MG63 (cell line): ENCODE data around the gene TTLL1. TPM values are rescaled to one million over a fixed set of nuclear protein-coding genes. Genes with fewer than 3 reads are reported as not detected.
A peak's percentile ranks its signal among the peaks of the same experiment; 100 is the strongest.
"Not testable (repeated sequence)": the region's sequence is repeated elsewhere in the genome, so short reads cannot be mapped to it uniquely, and the experiment has no call there.

Source experiments
- DNase-seq: peaks from one replicate; pipeline ENCODE4 v3.0.0-alpha.2; 2020
- H3K27me3 ChIP-seq: fragments of 250-450 bp; sonication (Bioruptor Pico); 2 replicates; pipeline ENCODE4 v1.5.1; 2020; ENCODE audit warnings: mild to moderate bottlenecking, moderate library complexity
- H3K36me3 ChIP-seq: fragments of 250-450 bp; sonication (Bioruptor Pico); 2 replicates; pipeline ENCODE4 v1.5.1; 2020; ENCODE audit warnings: mild to moderate bottlenecking, moderate library complexity
- H3K4me3 ChIP-seq: fragments of 250-450 bp; sonication (Bioruptor Pico); 2 replicates; pipeline ENCODE4 v1.5.1; 2020; ENCODE audit warnings: mild to moderate bottlenecking, moderate library complexity
- H3K9me3 ChIP-seq: fragments of 250-450 bp; sonication (Bioruptor Pico); 2 replicates; pipeline ENCODE4 v1.5.1; 2020; ENCODE audit warnings: mild to moderate bottlenecking, moderate library complexity
- total RNA-seq: library from RNA; depleted of rRNA; stranded (reverse); fragments of >200 nt; shearing (Covaris generic); gene quantifications from 2 replicates; pipeline ENCODE4 v1.2.3, GENCODE V29; 2014; ENCODE audit warnings: low replicate concordance

TTLL1 gene
- total RNA-seq, 1 experiment from 2014 or later: 9.2 TPM

DNA sequence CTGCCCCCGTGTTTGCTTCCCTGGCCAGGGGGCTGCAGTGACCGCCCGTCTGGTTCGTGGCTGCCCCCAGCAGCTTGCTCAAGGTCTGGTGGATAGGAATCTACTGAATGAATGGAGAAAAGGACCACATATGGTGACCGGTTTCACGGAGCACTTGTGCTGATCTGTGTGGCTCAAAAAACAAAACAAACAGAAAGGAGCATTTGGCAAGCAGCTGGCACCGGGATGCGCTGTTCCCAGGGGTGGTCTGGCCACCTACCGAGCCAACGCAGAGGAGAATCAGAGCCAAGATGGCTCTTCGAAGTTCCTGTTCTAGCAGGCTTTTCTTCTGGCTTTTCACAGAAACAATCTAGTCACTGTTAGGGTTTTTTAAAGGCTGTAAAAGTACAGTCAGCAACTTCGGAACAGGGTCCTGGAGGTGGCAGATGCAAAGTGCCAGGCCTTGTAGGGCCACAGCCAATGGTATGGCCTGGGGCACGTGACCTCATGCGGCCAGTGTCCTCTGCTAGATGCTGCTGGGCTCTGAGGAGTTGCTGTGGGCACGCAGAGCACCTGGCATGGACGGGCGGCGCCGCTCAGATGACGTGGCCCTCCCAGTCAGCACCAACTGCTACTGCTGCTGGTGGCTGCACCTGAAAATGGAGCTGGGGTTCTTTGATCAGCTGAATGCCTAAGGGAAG is 47.0 kb downstream of the TTLL1 start:
- peak; percentile 71 for DNase-seq
- no peak overlapping the region for H3K4me3 ChIP-seq

DNA sequence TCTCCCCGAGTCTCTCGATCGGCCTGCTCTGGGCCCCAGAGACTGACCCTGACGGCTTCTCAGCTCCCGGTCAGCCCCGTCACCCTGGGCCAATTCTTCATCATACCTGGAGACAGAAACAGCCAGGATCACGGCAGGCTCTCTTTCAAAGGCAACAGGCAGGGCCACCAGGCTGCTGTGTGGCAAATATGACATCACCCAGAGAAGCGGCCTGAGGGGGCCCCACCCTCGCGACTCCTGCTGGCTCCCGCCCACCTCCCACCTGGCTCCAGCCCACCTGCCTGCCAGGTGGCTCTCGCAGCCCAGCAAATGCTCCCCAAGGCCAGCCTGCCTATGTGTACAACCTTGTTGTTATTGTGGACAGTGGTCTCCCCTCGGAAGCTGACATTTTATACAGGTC is 49.4 kb downstream of the TTLL1 start:
- no peak overlapping the region for H3K4me3 ChIP-seq
- no peaks in the 10 kb centered on the region for H3K27me3 ChIP-seq
- no peaks in the 10 kb centered on the region for H3K9me3 ChIP-seq
- no peak for DNase-seq
- no peaks in the 10 kb centered on the region for H3K36me3 ChIP-seq

More for the DNA sequence above, 47.0 kb downstream of the TTLL1 start:
- Histone ChIP-seq H3K27me3 (no peaks in the 10 kb centered on the region), H3K36me3 (no peaks in the 10 kb centered on the region), H3K9me3 (no peaks in the 10 kb centered on the region)

DNA sequence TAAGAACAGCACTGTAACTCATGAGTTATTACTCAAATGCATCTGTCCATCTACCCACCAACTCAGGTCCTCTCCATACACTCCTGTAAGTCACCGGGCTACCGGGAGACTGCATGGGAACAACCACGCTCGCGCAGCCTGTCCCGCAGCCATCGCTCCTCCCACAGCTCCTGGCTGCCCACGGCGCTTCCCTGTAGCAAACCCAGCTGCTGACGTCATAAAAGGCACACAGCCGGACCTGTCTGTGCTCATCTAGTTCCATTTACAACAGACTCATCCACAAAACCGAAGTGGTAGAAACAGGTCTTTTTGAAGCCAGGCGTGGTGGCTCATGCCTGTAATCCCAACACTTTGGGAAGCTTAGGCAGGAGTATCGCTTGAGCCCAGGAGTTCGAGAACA is 50.9 kb downstream of the TTLL1 start:
- Histone ChIP-seq H3K36me3 (no peaks in the 10 kb centered on the region), H3K9me3 (no peaks in the 10 kb centered on the region), H3K4me3 (no peak overlapping the region), H3K27me3 (no peaks in the 10 kb centered on the region)
- no peak for DNase-seq

DNA sequence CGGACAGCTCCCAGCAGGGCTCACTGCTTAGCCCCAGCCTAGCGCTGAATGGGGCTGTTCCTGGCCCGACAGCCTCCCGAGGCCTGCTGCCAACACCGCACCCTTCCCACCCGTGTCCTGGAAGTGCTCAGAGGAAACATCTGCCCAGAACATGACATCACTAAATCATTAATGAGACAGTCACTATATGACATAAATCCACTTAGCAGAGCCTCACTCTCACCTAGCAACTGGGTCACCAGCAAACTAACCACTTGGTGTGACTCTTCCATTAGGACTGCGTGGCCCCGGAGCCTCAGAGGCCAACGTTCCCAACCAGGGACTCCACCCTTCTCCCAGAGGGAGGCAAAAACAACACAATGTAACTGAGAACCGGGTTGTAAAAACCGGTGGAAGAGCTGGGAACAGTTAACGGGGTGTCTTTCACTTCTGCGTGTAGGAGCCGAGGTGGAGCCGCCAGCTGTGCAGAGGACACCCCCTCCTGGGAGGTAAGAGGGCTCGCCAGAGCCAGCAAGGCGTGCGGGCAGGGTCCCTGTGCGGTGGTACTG is 52.8 kb downstream of the TTLL1 start:
- no peaks in the 10 kb centered on the region for H3K36me3 ChIP-seq
- H3K9me3 ChIP-seq: no peaks in the 10 kb centered on the region
- H3K27me3 ChIP-seq: no peaks in the 10 kb centered on the region
- H3K4me3 ChIP-seq: no peak overlapping the region
- peak; percentile 55 for DNase-seq

DNA sequence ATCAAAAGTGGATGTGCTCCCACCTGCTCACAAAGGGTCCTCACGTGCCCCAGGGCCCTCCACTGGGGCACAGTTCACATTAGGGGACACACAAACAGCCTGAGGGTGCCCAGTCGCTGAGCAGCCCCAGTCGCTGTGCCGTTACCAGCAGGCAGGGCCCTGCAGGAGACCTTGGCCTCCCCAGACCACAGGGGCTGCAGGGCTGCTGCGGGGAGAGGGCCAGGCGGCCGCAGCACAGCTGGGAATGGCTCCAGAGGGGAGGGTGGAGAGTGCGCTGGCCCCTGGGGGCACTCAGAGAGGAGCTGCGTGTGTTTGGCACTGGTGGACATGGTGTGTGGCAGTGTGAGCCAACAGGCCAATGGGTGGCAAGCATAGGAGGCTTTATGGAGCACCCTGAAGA is 53.9 kb downstream of the TTLL1 start:
- no peaks in the 10 kb centered on the region for H3K27me3 ChIP-seq
- DNase-seq: no peak

DNA sequence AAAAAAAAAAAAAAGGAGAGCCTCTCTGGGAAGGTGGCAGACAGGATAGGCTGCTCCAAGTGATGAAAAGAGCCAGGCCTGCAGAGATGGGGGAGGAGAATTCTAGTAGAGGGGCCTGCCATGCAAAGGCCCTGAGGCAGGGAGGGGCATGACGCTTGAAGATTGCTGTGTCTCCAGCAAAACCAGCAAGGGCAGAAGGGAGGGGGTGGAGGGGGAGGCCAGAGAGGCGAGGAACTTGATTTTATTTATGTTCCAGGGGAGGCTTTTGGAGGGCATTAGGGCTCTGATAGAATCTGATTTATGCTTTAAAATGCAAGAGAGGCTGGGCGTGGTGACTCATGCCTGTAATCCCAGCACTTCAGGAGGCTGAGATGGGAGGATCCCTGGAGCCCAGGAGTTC is 57.6 kb downstream of the TTLL1 start:
- no peaks in the 10 kb centered on the region for H3K27me3 ChIP-seq
- H3K4me3 ChIP-seq: no peak overlapping the region
- DNase-seq: no peak
- H3K36me3 ChIP-seq: no peaks in the 10 kb centered on the region
- H3K9me3 ChIP-seq: no peaks in the 10 kb centered on the region

More for the DNA sequence above, 53.9 kb downstream of the TTLL1 start:
- Histone ChIP-seq H3K4me3 (no peak overlapping the region), H3K9me3 (no peaks in the 10 kb centered on the region), H3K36me3 (no peaks in the 10 kb centered on the region)

- H3K36me3 ChIP-seq: no peaks in the 10 kb centered on the region
- DNase-seq: no peak
- H3K9me3 ChIP-seq: no peaks in the 10 kb centered on the region
- no peaks in the 10 kb centered on the region for H3K27me3 ChIP-seq
- H3K4me3 ChIP-seq: no peak overlapping the region
Observed at GRCh38 chr22:43018615-43019014, 70.6 kb downstream of the TTLL1 start.

GRCh38 chr22:43017525-43018460 is 71.4 kb downstream of the TTLL1 start:
- DNase-seq: peak; percentile 35
- no peaks in the 10 kb centered on the region for H3K36me3 ChIP-seq
- H3K27me3 ChIP-seq: no peaks in the 10 kb centered on the region
- no peak overlapping the region for H3K4me3 ChIP-seq
- no peaks in the 10 kb centered on the region for H3K9me3 ChIP-seq

GRCh38 chr22:43016150-43016549 is 73.0 kb downstream of the TTLL1 start:
- not testable (repeated sequence) for DNase-seq, H3K36me3 ChIP-seq

GRCh38 chr22:43015677-43016042 is 73.5 kb downstream of the TTLL1 start:
- H3K36me3 ChIP-seq: no peaks in the 10 kb centered on the region
- no peak for DNase-seq
- H3K9me3 ChIP-seq: no peaks in the 10 kb centered on the region
- H3K27me3 ChIP-seq: no peaks in the 10 kb centered on the region
- H3K4me3 ChIP-seq: peak overlapping the region; percentile 75

More at GRCh38 chr22:43016150-43016549, 73.0 kb downstream of the TTLL1 start:
- H3K27me3 ChIP-seq, H3K4me3 ChIP-seq, H3K9me3 ChIP-seq: not testable (repeated sequence)

DNA sequence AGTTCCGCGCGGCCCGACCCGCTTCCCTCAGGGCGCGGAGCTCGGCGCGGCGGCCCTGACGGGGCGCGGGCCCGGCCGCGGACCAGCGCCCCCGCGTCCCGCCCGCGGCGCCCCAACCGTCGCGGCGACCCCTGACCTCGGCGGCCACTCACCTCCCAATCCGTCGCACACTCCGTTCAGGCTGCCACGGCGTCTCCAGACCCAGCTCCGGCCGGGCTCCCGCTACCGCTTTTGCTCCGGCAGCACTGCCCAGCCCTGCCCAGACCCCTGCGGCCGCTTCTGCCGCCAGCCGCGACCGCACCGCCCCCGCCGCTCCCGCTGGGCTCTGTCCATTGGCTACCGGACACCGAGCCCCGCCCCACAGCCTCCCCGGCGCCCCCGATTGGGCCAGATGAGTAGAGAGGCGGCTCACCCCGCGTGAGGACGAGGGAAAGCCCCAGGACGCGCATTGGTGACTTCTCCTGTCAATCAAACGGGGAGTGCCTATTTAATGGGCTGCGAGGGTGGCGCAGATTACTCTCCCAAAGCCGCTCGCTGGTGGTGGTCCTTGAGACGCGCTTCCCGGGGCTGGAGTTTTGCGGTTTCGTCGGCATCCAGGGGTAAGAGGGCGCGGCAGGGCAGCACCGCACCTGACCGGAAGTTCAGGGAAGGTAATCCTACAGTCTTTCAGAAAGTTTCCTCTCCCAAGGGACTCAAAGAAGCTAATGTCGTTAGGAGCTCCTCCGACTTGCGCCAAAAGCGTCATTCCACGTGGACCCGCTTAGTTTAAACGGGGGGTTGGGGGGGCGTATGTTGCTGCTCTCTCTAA is 74.1 kb downstream of the TTLL1 start, which contains the start of gene PACSIN2:
TSS of gene PACSIN2 (minus strand) at position 281 of the 808 bp plus-strand sequence. CDS start 103,069 bp downstream, outside the sequence.
- H3K27me3 ChIP-seq: no peaks in the 10 kb centered on the region
- no peaks in the 10 kb centered on the region for H3K9me3 ChIP-seq
- H3K36me3 ChIP-seq: no peaks in the 10 kb centered on the region
- peak within 1 kb of the TSS; percentile 75 for H3K4me3 ChIP-seq
- peak; percentile 99 for DNase-seq

DNA sequence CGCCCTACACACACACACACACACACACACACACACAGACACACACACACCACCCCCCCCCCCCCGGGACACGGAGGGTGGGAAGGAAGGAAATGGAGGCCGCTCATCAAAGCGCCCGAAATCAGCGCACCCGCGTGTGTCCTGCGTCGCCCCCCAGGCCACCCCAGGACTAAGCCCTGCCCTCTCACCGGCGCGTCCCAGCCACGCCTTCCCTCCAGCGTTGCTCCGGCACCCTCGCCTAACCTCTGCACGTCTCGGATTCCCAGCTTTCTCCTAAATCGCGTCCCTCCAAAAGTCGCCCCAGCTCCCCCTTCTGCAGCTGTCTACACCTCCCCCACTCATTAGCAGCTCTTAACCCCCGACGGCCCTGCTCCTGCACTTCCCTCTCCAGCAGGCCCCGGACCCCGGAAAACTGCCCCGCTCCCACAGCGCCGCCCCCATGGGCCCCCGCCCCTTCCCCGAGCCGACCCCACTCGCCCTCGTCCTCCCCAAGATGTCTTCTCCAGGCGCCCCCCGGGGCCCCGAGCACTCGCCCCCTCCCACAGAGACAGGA is 74.8 kb downstream of the TTLL1 start:
- Histone ChIP-seq H3K9me3 (no peaks in the 10 kb centered on the region), H3K4me3 (peak overlapping the region; percentile 75), H3K27me3 (no peaks in the 10 kb centered on the region), H3K36me3 (no peaks in the 10 kb centered on the region)
- DNase-seq: peak; percentile 53

- peak overlapping the region; percentile 75 for H3K4me3 ChIP-seq
- H3K27me3 ChIP-seq: no peaks in the 10 kb centered on the region
- H3K9me3 ChIP-seq: no peaks in the 10 kb centered on the region
- peak; percentile 11 for DNase-seq
- H3K36me3 ChIP-seq: 0 out of 2 replicates have a peak, but pooled peaks cover 2% of the 10 kb centered on the region
Observed at GRCh38 chr22:43013355-43014315, 75.6 kb downstream of the TTLL1 start.

DNA sequence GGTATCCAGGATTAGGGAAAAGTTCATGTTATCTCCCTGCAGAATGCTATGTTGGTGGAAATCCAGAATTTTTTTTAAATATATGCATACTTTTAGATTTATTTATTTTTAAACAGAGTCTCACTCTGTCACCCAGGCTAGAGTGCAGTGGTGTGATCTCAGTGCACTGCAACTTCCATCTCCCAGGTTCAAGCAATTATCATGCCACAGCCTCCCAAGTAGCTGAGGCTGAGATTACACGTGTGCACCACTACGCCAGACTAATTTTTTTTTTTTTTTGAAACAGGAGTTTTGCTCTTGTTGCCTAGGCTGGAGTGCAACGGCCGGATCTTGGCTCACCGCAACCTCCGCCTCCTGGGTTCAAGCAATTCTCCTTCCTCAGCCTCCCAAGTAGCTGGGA is 76.8 kb downstream of the TTLL1 start:
- no peak overlapping the region for H3K4me3 ChIP-seq
- H3K36me3 ChIP-seq: 0 out of 2 replicates have a peak, but pooled peaks cover 2% of the 10 kb centered on the region
- DNase-seq: no peak

DNA sequence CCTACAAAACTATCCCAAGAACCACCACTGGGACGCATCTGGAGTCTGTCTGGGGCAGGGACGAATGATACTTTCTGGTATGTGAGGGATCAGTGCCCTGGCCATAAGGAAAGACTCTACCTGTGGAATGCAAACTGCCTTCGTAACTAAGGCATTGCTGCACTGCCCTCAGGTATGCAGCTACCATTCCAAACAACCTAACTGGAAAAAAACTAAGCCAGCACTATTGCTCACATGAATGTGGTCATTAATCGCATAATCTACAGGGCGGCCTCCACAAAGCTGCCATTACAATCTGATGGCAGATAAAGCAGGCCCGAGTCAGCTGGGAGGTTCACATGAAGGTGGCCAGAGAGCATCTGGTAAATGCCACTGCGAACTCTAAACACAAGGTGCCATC is 78.1 kb downstream of the TTLL1 start:
- Histone ChIP-seq H3K9me3 (no peaks in the 10 kb centered on the region), H3K27me3 (no peaks in the 10 kb centered on the region), H3K36me3 (0 out of 2 replicates have a peak, but pooled peaks cover 2% of the 10 kb centered on the region), H3K4me3 (no peak overlapping the region)
- no peak for DNase-seq

More for the DNA sequence above, 76.8 kb downstream of the TTLL1 start:
- Histone ChIP-seq H3K9me3 (no peaks in the 10 kb centered on the region), H3K27me3 (no peaks in the 10 kb centered on the region)
